NCI-H1436 (cell line): ENCODE measurements around the gene TNIP1.

Source experiments
- DNase-seq: peaks from one replicate; lab custom pipeline; 2025; lab: John Stamatoyannopoulos, UW

TNIP1 gene

GRCh38 chr5:151080613-151081430 is at the start of gene TNIP1:
Gene TNIP1, minus strand, starts transcription at chr5:151081034. Its CDS starts 15,939 bp downstream, at chr5:151065095.
- peak; percentile 77 for DNase-seq

GRCh38 chr5:151130235-151130921 is 49.5 kb upstream of the TNIP1 start:
- DNase-seq, result no peak

- no peak for DNase-seq
Measured at GRCh38 chr5:151128817-151129216, 48.0 kb upstream of the TNIP1 start.

GRCh38 chr5:151127926-151128325 is 47.1 kb upstream of the TNIP1 start:
- DNase-seq, result no peak

GRCh38 chr5:151126199-151126645 is 45.4 kb upstream of the TNIP1 start:
- DNase-seq, result peak; percentile 15

- no peak for DNase-seq
Measured at GRCh38 chr5:151125421-151125820, 44.6 kb upstream of the TNIP1 start.

- peak; percentile 70 for DNase-seq
Measured at GRCh38 chr5:151123897-151124751, 43.3 kb upstream of the TNIP1 start.

GRCh38 chr5:151122828-151123227 is 42.0 kb upstream of the TNIP1 start:
- DNase-seq, result no peak

GRCh38 chr5:151121665-151122064 is 40.8 kb upstream of the TNIP1 start:
- no peak for DNase-seq

GRCh38 chr5:151121095-151121494 is 40.3 kb upstream of the TNIP1 start:
- DNase-seq, result no peak

GRCh38 chr5:151118913-151119575 is 38.2 kb upstream of the TNIP1 start:
- DNase-seq, result no peak

GRCh38 chr5:151115272-151115905 is 34.6 kb upstream of the TNIP1 start:
- DNase-seq, result peak; percentile 15

GRCh38 chr5:151113651-151114050 is 32.8 kb upstream of the TNIP1 start:
- DNase-seq, result no peak

GRCh38 chr5:151110992-151111391 is 30.2 kb upstream of the TNIP1 start:
- DNase-seq, result no peak

GRCh38 chr5:151110122-151110681 is 29.4 kb upstream of the TNIP1 start:
- DNase-seq, result no peak

- DNase-seq, result no peak
Measured at GRCh38 chr5:151108566-151108965, 27.7 kb upstream of the TNIP1 start.

- DNase-seq, result no peak
Measured at GRCh38 chr5:151107738-151108520, 27.1 kb upstream of the TNIP1 start.

GRCh38 chr5:151107084-151107483 is 26.2 kb upstream of the TNIP1 start:
- DNase-seq, result no peak

- DNase-seq, result no peak
Measured at GRCh38 chr5:151106509-151106908, 25.7 kb upstream of the TNIP1 start.

GRCh38 chr5:151106043-151106442 is 25.2 kb upstream of the TNIP1 start:
- DNase-seq, result no peak
